ENCODE data around the gene CALCR.

The CALCR gene

GRCh38 chr7:93574646-93575554 is at the start of gene CALCR:
Gene CALCR (minus strand): TSS chr7:93574724. CDS start chr7:93486981, 87,743 bp downstream.
- H3K4me3 ChIP-seq (ENCODE audit: low read length) = peak within 1 kb of the TSS; percentile 30
- TF ChIP-seq, protein P1, sequence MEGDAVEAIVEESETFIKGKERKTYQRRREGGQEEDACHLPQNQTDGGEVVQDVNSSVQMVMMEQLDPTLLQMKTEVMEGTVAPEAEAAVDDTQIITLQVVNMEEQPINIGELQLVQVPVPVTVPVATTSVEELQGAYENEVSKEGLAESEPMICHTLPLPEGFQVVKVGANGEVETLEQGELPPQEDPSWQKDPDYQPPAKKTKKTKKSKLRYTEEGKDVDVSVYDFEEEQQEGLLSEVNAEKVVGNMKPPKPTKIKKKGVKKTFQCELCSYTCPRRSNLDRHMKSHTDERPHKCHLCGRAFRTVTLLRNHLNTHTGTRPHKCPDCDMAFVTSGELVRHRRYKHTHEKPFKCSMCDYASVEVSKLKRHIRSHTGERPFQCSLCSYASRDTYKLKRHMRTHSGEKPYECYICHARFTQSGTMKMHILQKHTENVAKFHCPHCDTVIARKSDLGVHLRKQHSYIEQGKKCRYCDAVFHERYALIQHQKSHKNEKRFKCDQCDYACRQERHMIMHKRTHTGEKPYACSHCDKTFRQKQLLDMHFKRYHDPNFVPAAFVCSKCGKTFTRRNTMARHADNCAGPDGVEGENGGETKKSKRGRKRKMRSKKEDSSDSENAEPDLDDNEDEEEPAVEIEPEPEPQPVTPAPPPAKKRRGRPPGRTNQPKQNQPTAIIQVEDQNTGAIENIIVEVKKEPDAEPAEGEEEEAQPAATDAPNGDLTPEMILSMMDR (conservative IDR thresholded peaks at IDR 0.05; ENCODE audit: low read depth, low read length) = no peak
- DNase-seq (ENCODE audit: low read depth) = no peak

GRCh38 chr7:93623816-93624215 is 49.3 kb upstream of the CALCR start:
- TF ChIP-seq, protein P1 (conservative IDR thresholded peaks at IDR 0.05; ENCODE audit: low read depth, low read length) = no peak
- H3K4me3 ChIP-seq (ENCODE audit: low read length) = no peak overlapping the region
- no peak for DNase-seq (ENCODE audit: low read depth)

DNA sequence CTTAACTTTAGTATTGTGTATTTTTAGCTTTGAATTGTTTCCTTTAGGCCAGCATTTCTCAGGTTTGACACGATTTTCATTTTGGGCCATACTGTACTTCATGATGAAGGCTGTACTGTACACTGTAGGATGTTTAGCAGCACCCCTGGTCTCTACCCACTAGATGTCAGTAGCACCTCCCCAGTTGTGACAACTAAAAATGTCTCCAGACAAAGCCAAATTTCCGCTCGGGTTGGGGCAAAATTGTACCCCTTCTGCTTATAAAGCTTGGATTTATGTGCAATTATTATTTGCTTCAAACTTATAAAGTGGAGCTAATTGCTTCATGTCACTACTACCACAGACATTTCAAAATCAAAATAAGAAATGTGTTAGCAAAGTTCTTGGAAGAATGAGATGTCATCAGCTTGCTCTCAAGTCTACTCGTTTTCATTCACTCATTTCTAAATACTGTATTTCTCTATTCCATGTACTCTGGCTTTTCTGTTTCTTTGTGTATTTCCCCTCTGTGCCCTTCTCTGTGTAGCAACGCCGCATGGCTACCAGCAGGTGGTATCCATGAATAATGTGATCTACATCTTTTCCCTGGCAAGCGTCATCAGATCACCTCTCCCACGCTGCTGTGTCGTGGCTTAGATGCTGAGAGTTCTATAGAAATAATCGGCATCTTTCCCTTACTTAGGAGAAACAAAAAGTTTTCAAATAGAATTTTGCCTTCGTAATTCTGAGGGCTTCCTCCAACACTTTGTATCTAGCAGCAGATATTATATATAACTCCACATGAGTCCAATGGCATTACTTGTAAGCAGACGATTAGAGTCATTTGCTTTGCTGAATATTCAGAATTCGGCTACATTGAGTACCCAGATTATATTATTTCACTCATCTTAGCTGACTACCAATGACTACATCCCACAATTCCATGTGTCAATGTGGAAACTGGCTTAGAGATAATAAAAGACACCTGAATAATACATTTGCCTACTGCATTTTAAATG is 47.8 kb upstream of the CALCR start:
- TF ChIP-seq, protein P1 (conservative IDR thresholded peaks at IDR 0.05; ENCODE audit: low read depth, low read length) = peak; percentile 60
- H3K4me3 ChIP-seq (ENCODE audit: low read length) = no peak overlapping the region
- DNase-seq (ENCODE audit: low read depth) = no peak

GRCh38 chr7:93620864-93621263 is 46.3 kb upstream of the CALCR start:
- DNase-seq (ENCODE audit: low read depth) = no peak
- no peak overlapping the region for H3K4me3 ChIP-seq (ENCODE audit: low read length)
- TF ChIP-seq, protein P1 (conservative IDR thresholded peaks at IDR 0.05; ENCODE audit: low read depth, low read length) = no peak

DNA sequence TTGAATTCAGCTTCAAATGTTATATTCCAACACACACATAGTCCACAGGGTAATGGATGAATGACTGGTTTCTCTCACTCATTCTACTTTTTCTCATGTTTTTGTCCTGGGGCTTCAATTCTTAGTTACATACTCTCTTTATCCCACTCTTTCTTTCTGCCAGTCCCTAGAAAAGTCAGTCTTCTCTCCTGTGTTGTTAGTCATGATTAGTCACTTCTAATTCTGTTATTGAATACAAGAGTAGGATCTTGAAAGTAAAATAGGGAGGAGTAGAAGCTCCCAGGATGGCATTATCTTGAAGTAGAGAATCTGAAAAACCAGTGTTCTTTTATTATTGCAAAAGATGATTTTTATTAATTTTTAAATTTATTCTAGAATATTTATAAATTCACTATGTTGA is 45.5 kb upstream of the CALCR start:
- no peak overlapping the region for H3K4me3 ChIP-seq (ENCODE audit: low read length)
- no peak for DNase-seq (ENCODE audit: low read depth)
- TF ChIP-seq, protein P1 (conservative IDR thresholded peaks at IDR 0.05; ENCODE audit: low read depth, low read length) = no peak

DNA sequence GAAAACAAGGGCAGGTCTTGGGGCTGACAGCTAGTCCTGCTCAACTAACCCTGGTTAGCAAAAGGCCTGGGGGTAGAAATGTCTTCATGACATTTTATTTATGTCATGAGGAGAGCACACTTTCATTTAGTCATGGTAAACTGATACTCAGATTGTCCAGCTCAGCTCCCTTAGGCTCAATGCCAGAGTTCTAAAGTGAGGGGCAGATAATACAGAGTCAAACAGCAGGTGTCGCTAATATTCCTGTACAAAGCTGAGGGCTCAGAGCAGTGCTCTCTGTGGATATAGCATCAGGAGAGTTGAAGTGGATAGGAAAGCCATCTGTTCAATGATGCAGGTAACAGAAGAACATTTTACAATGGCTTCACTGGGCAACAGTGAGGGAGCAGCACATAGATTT is 26.8 kb upstream of the CALCR start:
- TF ChIP-seq, protein P1 (conservative IDR thresholded peaks at IDR 0.05; ENCODE audit: low read depth, low read length) = peak; percentile 7
- no peak for DNase-seq (ENCODE audit: low read depth)

More for the DNA sequence above, 26.8 kb upstream of the CALCR start:
- no peak overlapping the region for H3K4me3 ChIP-seq (ENCODE audit: low read length)
